ENCODE data around the gene GNB5. TPM values are rescaled to one million over a fixed set of nuclear protein-coding genes. Genes with fewer than 3 reads are reported as not detected.
"Not testable (repeated sequence)": the region's sequence is repeated elsewhere in the genome, so short reads cannot be mapped to it uniquely, and the experiment has no call there.

The GNB5 gene
- total RNA-seq, 3 donors from 2014 or later: 9.0 to 12.8 (median 10.0) TPM

- H3K4me1 Mint-ChIP-seq (ENCODE audit: low read depth): no peaks in the 10 kb centered on the region
- peaks cover 2% of the 10 kb centered on the region for H3K27me3 Mint-ChIP-seq (ENCODE audit: low read depth)
- H3K36me3 Mint-ChIP-seq (ENCODE audit: insufficient read depth): no peaks in the 10 kb centered on the region
- ATAC-seq (no peak), DNase-seq (no peak)
- H3K4me3 Mint-ChIP-seq: no peak overlapping the region
- H3K9me3 Mint-ChIP-seq: no peaks in the 10 kb centered on the region
Observed at GRCh38 chr15:52098323-52098722, 92.9 kb downstream of the GNB5 start.

DNA sequence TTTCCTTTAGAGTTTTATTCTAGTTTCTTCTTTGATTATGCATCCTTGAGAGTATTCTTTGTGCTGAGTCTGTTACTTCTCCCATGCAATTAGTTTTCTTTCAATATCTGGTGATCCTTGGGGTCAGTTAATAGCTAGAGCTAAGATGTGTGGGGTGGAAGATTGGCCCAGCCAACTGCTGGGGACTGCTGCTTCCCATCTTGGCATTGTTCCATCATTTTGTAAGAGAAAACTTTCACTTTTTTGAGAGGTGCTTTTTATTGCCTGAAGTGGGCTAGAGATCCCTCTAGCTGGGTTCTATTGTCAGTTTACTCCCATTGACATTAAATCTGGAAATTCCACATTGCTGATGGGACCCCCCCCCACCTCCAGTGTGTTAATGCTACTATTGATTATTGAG lies 94.0 kb downstream of the GNB5 start:
- H3K27me3 Mint-ChIP-seq (ENCODE audit: low read depth): no peaks in the 10 kb centered on the region

DNA sequence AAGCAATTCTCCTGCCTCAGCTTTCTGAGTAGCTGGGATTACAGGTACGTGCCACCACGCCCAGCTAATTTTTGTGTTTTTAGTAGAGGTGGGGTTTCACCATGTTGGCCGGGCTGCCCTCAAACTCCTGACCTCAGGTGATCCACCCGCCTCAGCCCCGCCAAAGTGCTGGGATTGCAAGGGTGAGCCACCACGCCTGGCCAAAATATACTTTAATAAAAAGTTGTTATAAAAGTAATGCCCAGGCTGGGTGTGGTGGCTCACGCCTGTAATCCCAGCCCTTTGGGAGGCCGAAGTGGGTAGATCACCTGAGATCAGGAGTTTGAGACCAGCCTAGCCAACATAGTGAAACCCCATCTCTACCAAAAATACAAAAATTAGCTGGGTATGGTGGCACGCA lies 94.7 kb downstream of the GNB5 start:
- H3K4me3 Mint-ChIP-seq; H3K27me3 Mint-ChIP-seq (ENCODE audit: low read depth); H3K4me1 Mint-ChIP-seq (ENCODE audit: low read depth); DNase-seq; H3K36me3 Mint-ChIP-seq (ENCODE audit: insufficient read depth); ATAC-seq; H3K9me3 Mint-ChIP-seq: not testable (repeated sequence)

More for the DNA sequence above, 94.0 kb downstream of the GNB5 start:
- Mint-ChIP-seq H3K4me1 (ENCODE audit: low read depth) (no peaks in the 10 kb centered on the region), H3K4me3 (no peak overlapping the region), H3K36me3 (ENCODE audit: insufficient read depth) (no peaks in the 10 kb centered on the region), H3K9me3 (no peaks in the 10 kb centered on the region)
- DNase-seq (no peak), ATAC-seq (no peak)

- Mint-ChIP-seq H3K36me3 (ENCODE audit: insufficient read depth) (no peaks in the 10 kb centered on the region), H3K4me3 (no peak overlapping the region), H3K27me3 (ENCODE audit: low read depth) (no peaks in the 10 kb centered on the region), H3K4me1 (ENCODE audit: low read depth) (no peaks in the 10 kb centered on the region), H3K9me3 (no peaks in the 10 kb centered on the region)
- DNase-seq (no peak), ATAC-seq (no peak)
Observed at GRCh38 chr15:52095597-52096262, 95.5 kb downstream of the GNB5 start.

DNA sequence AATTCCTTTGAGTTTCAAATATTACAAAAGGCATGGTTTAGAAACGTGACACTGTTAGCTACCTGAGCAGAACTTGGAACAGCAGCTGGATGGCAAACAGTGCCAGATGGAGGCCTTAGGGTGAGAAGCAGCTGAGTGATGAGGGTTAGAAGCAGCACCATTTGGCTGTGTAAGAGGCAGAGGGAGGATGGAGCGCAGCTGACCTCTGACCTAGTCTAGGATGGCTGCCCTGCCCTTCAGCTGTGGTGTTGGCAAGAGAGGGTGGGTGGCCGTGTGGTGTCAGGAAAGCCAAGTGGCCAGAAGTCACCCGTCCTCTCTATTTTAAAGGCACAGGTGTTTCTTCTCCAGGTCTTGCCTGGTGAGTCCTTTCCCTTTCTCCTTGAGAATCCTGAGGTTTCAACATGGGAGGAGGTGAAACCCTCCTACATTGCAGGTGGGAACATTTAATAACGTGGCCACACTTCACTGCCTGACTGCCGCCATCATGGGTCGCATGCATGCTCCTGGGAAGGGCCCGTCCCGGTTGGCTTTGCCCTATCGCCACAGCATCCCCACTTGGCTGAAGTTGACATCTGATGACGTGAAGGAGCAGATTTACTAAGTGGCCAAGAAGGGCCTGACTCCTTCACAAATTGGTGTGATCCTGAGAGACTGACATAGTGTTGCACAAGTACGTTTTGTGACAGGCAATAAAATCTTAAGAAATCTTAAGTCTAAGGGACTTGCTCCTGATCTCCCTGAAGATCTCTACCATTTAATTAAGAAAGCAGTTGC lies 96.2 kb downstream of the GNB5 start:
- no peaks in the 10 kb centered on the region for H3K4me1 Mint-ChIP-seq (ENCODE audit: low read depth)
- ATAC-seq (no peak), DNase-seq (no peak)
- peaks cover 1% of the 10 kb centered on the region for H3K36me3 Mint-ChIP-seq (ENCODE audit: insufficient read depth)
- peaks cover 2% of the 10 kb centered on the region for H3K27me3 Mint-ChIP-seq (ENCODE audit: low read depth)
- H3K4me3 Mint-ChIP-seq: no peak overlapping the region
- peaks cover 7% of the 10 kb centered on the region for H3K9me3 Mint-ChIP-seq

GRCh38 chr15:52093539-52094510 lies 97.4 kb downstream of the GNB5 start:
- H3K9me3 Mint-ChIP-seq: peaks cover 12% of the 10 kb centered on the region
- peaks cover 2% of the 10 kb centered on the region for H3K36me3 Mint-ChIP-seq (ENCODE audit: insufficient read depth)

GRCh38 chr15:52093167-52093538 lies 98.0 kb downstream of the GNB5 start:
- peaks cover 2% of the 10 kb centered on the region for H3K36me3 Mint-ChIP-seq (ENCODE audit: insufficient read depth)
- no peaks in the 10 kb centered on the region for H3K4me1 Mint-ChIP-seq (ENCODE audit: low read depth)
- no peak overlapping the region for H3K4me3 Mint-ChIP-seq
- no peak for DNase-seq
- ATAC-seq: no peak
- peaks cover 12% of the 10 kb centered on the region for H3K9me3 Mint-ChIP-seq
- H3K27me3 Mint-ChIP-seq (ENCODE audit: low read depth): peaks cover 2% of the 10 kb centered on the region

More at GRCh38 chr15:52093539-52094510, 97.4 kb downstream of the GNB5 start:
- no peaks in the 10 kb centered on the region for H3K4me1 Mint-ChIP-seq (ENCODE audit: low read depth)
- H3K27me3 Mint-ChIP-seq (ENCODE audit: low read depth): peaks cover 2% of the 10 kb centered on the region
- H3K4me3 Mint-ChIP-seq: no peak overlapping the region
- DNase-seq: no peak
- no peak for ATAC-seq

DNA sequence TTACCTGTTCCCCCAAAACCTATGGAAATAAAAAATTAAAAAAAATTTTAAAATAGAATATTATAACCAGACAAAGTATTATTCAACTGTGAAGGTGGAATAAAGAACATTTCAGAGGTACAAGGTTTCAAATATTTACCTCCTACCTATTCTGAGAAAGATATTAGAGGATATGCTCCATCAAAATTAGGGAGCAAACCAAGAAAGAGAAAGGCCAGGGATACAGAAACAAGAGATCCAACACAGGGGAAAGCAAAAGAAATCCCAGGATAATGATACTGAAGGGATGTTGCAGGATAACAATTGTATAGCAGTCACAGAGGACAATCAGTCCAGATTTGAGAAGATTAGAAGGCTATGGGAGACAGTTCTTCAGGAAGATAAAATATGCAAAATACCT lies 101.0 kb downstream of the GNB5 start:
- Mint-ChIP-seq H3K9me3 (peaks cover 12% of the 10 kb centered on the region), H3K27me3 (ENCODE audit: low read depth) (peaks cover 2% of the 10 kb centered on the region), H3K4me1 (ENCODE audit: low read depth) (no peaks in the 10 kb centered on the region), H3K4me3 (no peak overlapping the region), H3K36me3 (ENCODE audit: insufficient read depth) (peaks cover 2% of the 10 kb centered on the region)
- DNase-seq: no peak
- ATAC-seq: no peak

DNA sequence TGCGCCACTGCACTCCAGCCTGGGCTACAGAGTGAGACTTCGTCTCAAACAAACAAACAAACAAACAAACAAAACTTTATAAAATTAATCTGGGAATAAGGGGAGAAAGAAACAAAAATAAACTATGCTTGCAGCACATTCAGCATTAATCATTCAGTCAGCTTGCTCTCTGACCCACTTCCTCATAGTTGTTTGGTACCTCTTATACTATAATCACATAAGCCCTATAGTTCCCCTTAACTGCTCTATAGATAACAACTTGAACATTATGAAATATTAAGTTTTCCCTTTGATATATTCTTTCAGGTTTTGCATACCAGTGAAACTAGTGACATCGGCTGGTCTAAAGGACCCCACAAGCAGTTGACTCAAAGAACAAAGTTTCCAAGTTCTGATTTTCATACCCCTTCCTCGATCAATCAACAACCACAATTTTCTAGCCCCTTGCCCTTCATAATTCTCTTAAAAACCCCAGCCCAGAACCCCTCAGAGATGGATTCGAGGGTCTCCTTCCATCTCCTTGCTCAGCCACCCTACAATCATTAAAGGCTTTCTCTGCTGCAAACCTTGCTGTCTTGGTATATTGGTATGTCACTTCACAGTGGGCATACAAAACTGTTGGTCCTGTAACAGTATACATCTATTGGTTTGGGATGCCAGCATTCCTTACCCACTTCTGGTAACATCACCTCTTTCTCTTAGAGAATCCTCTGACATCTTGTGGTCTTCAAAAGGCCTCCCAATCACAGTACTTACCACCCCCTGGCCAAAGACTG lies 105.0 kb downstream of the GNB5 start:
- peaks cover 2% of the 10 kb centered on the region for H3K36me3 Mint-ChIP-seq (ENCODE audit: insufficient read depth)
- H3K9me3 Mint-ChIP-seq: peaks cover 12% of the 10 kb centered on the region
- peaks cover 2% of the 10 kb centered on the region for H3K27me3 Mint-ChIP-seq (ENCODE audit: low read depth)
- no peak overlapping the region for H3K4me3 Mint-ChIP-seq
- no peak for ATAC-seq
- no peak for DNase-seq
- H3K4me1 Mint-ChIP-seq (ENCODE audit: low read depth): peaks cover 13% of the 10 kb centered on the region

DNA sequence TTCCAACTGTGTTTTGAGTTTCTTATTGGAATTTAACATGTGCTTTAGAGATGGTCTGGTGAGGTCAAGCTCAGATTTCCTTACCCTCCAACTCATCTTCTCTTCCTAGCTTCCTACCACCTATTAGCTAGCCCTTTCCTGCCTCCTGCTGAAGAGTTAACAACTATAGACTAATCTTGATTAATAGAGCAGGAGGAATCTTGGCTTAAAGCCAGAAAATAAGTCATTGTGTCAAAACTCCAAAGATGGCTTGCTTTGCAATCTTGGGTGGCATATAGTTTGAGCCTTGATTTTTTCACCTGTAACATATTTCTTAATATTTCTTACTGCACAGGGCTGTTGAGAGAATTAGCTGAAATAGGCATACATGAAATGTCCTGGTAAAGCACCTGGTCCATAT lies 105.9 kb downstream of the GNB5 start:
- Mint-ChIP-seq H3K4me3 (no peak overlapping the region), H3K36me3 (ENCODE audit: insufficient read depth) (peaks cover 2% of the 10 kb centered on the region), H3K27me3 (ENCODE audit: low read depth) (peaks cover 2% of the 10 kb centered on the region), H3K4me1 (ENCODE audit: low read depth) (peaks cover 13% of the 10 kb centered on the region), H3K9me3 (peaks cover 8% of the 10 kb centered on the region)
- no peak for DNase-seq
- no peak for ATAC-seq

DNA sequence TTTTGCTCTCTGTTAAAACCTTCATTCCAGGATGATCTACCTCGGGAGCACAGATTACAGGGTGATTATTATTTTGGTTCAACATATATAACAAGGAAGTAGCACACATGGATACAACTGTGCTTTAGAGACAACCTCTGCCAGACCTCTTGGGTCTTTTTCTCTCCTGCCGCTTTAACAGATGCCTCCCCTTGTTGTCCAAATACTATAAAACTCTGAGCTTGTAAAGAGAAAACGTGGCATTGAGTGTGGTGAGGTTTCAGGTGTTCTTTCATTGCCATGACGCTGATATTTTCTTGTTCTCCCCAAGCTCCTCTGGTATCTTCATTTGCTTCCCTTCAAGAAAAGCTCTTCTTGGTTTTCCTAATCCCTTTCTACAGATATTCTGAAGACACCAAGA lies 107.6 kb downstream of the GNB5 start:
- H3K36me3 Mint-ChIP-seq (ENCODE audit: insufficient read depth): no peaks in the 10 kb centered on the region
- H3K9me3 Mint-ChIP-seq: no peaks in the 10 kb centered on the region
- H3K27me3 Mint-ChIP-seq (ENCODE audit: low read depth): no peaks in the 10 kb centered on the region
- DNase-seq: no peak
- no peak for ATAC-seq
- no peak overlapping the region for H3K4me3 Mint-ChIP-seq
- H3K4me1 Mint-ChIP-seq (ENCODE audit: low read depth): peaks cover 15% of the 10 kb centered on the region

GRCh38 chr15:52083037-52083359 lies 108.2 kb downstream of the GNB5 start:
- not testable (repeated sequence) for H3K9me3 Mint-ChIP-seq; H3K27me3 Mint-ChIP-seq (ENCODE audit: low read depth); DNase-seq

DNA sequence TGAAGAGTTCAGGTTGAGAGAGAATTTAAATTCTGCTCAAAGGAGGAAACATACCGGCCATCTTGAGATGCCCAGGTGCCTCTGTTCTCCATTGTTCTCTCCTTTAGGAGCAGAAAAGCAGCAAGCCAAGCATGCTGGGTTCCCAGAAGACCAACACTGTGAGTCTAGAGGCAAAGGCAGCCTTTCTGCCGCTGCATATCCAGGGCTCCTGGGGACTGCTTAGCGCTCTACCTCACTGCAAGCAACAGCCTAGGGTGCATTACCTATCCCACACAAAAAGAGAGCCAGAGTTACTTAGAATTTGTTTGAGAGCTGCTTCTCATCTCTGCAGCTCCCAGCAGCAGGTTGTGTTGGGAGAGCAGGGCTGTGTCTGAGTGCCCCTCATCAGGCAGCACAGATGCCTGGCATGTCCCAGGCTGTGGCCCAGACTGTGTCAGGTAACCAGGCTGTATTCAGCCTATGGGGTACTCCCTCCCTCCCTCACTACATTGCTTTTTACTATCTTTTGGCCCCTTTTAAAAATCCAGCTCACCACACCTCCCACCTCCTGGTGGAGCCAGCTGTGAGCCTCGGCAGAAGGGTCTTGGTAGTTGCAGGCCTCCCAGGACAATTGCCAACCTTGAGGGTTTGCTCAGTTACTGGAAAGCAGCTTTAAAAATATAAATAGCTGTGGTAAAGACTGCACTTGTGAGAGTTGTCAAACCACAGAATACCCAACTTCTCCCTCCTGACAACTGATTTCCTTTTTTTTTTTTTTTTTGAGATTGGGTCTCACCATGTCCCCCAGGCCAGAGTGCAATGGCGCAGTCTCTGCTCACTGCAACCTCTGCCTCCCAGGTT lies 108.8 kb downstream of the GNB5 start:
- peaks cover 15% of the 10 kb centered on the region for H3K4me1 Mint-ChIP-seq (ENCODE audit: low read depth)
- ATAC-seq: no peak
- no peak for DNase-seq
- no peaks in the 10 kb centered on the region for H3K27me3 Mint-ChIP-seq (ENCODE audit: low read depth)
- no peaks in the 10 kb centered on the region for H3K36me3 Mint-ChIP-seq (ENCODE audit: insufficient read depth)
- H3K4me3 Mint-ChIP-seq: no peak overlapping the region
- no peaks in the 10 kb centered on the region for H3K9me3 Mint-ChIP-seq

More at GRCh38 chr15:52083037-52083359, 108.2 kb downstream of the GNB5 start:
- ATAC-seq; H3K36me3 Mint-ChIP-seq (ENCODE audit: insufficient read depth); H3K4me3 Mint-ChIP-seq: not testable (repeated sequence)
- peaks cover 15% of the 10 kb centered on the region for H3K4me1 Mint-ChIP-seq (ENCODE audit: low read depth)

All from activated T-cell treated with anti-CD3 and anti-CD28 coated beads, Interleukin-2, amount 50 U/mL, for 4 hours (primary cell).